Measurements from ENCODE around the gene EIF4E3. TPM values are rescaled to one million over a fixed set of nuclear protein-coding genes. Genes with fewer than 3 reads are reported as not detected.

Gene EIF4E3
- total and polyA plus RNA-seq, 12 donors = 2.3 to 16.1 (median 10.6) TPM

- no peaks in the 10 kb centered on the region for H3K9me3 ChIP-seq (replicated peaks in 1 of 3)
- DNase-seq = no peak
- intact Hi-C loops (cut with DNase I) = no loop called here
- WGBS, 4 donors = 85 to 89% (median 88%) methylated on average over 5 of the region's 5 CpGs
- peaks cover 0 to 10% of the 10 kb centered on the region in 2 donors for H3K4me1 ChIP-seq (replicated peaks in 1 of 2)
- H3K27ac ChIP-seq = no peak overlapping the region
- TF ChIP-seq CTCF (IDR thresholded peaks at IDR 0.05) (no peak), POLR2A (IDR thresholded peaks at IDR 0.05) (no peak)
- no peaks in the 10 kb centered on the region for H3K27me3 ChIP-seq
- H3K4me3 ChIP-seq = no peak overlapping the region
- H3K36me3 ChIP-seq (replicated peaks in 1 of 2) = no peaks in the 10 kb centered on the region
Observed at GRCh38 chr3:71707595-71707994, 17.6 kb downstream of the EIF4E3 start.

- WGBS, 4 donors = 91 to 96% (median 94%) methylated on average over 5 of the region's 5 CpGs
Observed at GRCh38 chr3:71705681-71706080, 19.5 kb downstream of the EIF4E3 start.

GRCh38 chr3:71704915-71705314 lies 20.3 kb downstream of the EIF4E3 start:
- H3K36me3 ChIP-seq (replicated peaks in 1 of 2) = no peaks in the 10 kb centered on the region
- H3K4me3 ChIP-seq = no peak overlapping the region
- H3K9me3 ChIP-seq (replicated peaks in 1 of 3) = no peaks in the 10 kb centered on the region
- TF ChIP-seq POLR2A (IDR thresholded peaks at IDR 0.05) = no peak
- no peak for TF ChIP-seq CTCF (IDR thresholded peaks at IDR 0.05)
- H3K27ac ChIP-seq = no peak overlapping the region
- intact Hi-C loops (cut with DNase I) = no loop called here
- peak in 3 of 7 donors; percentile 24 to 64 (median 51) for DNase-seq
- H3K4me1 ChIP-seq (replicated peaks in 1 of 2) = peaks cover 0 to 10% of the 10 kb centered on the region in 2 donors
- H3K27me3 ChIP-seq = no peaks in the 10 kb centered on the region

More at GRCh38 chr3:71705681-71706080, 19.5 kb downstream of the EIF4E3 start:
- H3K27me3 ChIP-seq = no peaks in the 10 kb centered on the region
- no peak for DNase-seq
- H3K4me1 ChIP-seq (replicated peaks in 1 of 2) = peaks cover 0 to 10% of the 10 kb centered on the region in 2 donors
- intact Hi-C loops (cut with DNase I) = no loop called here
- H3K9me3 ChIP-seq (replicated peaks in 1 of 3) = no peaks in the 10 kb centered on the region
- no peak overlapping the region for H3K27ac ChIP-seq
- H3K36me3 ChIP-seq (replicated peaks in 1 of 2) = no peaks in the 10 kb centered on the region
- H3K4me3 ChIP-seq = no peak overlapping the region
- TF ChIP-seq POLR2A (IDR thresholded peaks at IDR 0.05) (no peak), CTCF (IDR thresholded peaks at IDR 0.05) (no peak)

GRCh38 chr3:71703797-71704196 lies 21.4 kb downstream of the EIF4E3 start:
- H3K27ac ChIP-seq = no peak overlapping the region
- no peaks in the 10 kb centered on the region for H3K36me3 ChIP-seq (replicated peaks in 1 of 2)
- H3K4me1 ChIP-seq (replicated peaks in 1 of 2) = peaks cover 0 to 10% of the 10 kb centered on the region in 2 donors
- intact Hi-C loops (cut with DNase I) = no loop called here
- no peak for DNase-seq
- TF ChIP-seq CTCF (IDR thresholded peaks at IDR 0.05) (no peak), POLR2A (IDR thresholded peaks at IDR 0.05) (no peak)
- H3K27me3 ChIP-seq = no peaks in the 10 kb centered on the region
- no peaks in the 10 kb centered on the region for H3K9me3 ChIP-seq (replicated peaks in 1 of 3)
- WGBS, 4 donors = 56 to 71% (median 65%) methylated on average over 2 of the region's 2 CpGs
- no peak overlapping the region for H3K4me3 ChIP-seq
